ENCODE results near the gene VSTM2L.

Gene VSTM2L

DNA sequence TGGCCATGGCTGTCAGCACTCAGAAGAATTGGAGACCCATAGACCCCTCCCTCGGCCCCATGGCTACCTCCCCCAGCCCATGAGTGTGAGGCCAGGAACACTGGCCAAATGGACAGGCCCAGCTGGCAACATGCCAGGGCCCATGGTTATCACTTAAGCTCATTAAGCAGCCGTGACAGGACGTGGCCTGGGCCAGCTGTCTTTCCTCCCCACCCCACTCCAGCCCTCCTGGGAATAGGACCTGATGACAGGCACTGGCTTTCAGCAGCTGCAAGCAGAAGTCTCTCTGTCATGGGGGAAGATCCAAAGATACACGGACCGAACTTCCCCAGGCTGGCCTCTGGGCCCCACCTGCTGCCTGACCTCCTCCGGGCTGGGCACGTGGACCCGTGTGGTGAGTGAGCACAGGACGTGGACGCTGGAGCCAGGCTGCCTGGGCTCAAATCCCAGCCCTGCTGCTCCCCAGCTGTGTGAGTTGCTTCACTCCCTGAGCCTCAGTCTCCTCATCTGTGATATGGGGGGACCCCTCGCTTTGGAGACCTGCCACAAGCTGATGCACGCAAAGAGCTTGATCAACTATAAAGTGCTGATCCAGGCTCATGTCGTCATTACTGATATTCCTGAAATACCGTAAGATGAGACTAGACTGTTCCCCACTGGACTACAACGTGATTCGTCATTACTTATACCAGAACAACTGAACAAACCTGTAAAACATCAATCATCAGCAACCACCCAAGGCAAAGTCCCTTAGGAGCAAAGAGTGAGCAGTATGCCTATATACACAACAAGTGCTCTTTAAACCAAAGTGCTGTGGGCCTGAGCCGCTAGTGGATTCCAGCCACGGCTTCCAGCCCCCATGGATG lies 22.0 kb upstream of the VSTM2L start:
- TF ChIP-seq, protein P1, sequence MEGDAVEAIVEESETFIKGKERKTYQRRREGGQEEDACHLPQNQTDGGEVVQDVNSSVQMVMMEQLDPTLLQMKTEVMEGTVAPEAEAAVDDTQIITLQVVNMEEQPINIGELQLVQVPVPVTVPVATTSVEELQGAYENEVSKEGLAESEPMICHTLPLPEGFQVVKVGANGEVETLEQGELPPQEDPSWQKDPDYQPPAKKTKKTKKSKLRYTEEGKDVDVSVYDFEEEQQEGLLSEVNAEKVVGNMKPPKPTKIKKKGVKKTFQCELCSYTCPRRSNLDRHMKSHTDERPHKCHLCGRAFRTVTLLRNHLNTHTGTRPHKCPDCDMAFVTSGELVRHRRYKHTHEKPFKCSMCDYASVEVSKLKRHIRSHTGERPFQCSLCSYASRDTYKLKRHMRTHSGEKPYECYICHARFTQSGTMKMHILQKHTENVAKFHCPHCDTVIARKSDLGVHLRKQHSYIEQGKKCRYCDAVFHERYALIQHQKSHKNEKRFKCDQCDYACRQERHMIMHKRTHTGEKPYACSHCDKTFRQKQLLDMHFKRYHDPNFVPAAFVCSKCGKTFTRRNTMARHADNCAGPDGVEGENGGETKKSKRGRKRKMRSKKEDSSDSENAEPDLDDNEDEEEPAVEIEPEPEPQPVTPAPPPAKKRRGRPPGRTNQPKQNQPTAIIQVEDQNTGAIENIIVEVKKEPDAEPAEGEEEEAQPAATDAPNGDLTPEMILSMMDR (IDR thresholded peaks at IDR 0.05; ENCODE audit: low read depth, low read length) = no peak
- H3K4me3 ChIP-seq (ENCODE audit: low read depth, low read length) = no peak overlapping the region

DNA sequence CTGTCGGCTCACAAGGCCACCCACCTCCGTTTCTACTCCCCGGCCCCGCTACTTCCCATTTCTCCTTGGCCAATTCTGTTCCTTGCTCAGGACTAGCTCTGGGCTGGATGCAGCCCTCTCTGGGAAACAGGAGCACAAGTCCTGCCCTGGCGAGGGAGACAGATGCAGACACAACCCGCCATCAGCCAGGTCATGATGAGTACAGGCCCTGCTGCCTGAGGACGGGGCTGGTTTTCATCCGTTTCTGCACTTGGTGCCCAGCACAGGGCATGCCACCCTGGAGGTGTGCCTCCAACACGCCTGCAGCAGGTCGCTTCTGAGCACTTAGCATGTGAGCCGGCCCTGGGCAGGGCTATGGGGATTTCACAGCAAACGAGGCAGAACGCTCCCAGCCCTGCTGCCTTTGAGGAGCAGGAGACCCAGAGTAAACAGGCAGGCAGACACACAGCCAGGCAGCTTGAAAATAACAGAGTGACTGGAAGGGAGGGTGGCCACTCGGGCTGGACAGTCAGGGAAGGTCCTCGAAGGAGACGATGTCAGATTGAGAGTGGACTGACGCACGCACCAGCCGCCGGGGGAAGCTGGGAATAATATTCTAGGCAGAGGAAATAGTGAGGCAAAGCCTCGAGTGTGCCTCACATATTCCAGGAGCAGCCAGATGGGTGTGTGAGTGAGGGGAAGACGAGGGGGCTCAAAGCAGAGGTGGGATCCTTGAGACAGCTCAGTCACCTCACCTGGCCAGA lies 21.2 kb upstream of the VSTM2L start:
- TF ChIP-seq, protein P1 (IDR thresholded peaks at IDR 0.05; ENCODE audit: low read depth, low read length) = no peak
- H3K4me3 ChIP-seq (ENCODE audit: low read depth, low read length) = no peak overlapping the region

DNA sequence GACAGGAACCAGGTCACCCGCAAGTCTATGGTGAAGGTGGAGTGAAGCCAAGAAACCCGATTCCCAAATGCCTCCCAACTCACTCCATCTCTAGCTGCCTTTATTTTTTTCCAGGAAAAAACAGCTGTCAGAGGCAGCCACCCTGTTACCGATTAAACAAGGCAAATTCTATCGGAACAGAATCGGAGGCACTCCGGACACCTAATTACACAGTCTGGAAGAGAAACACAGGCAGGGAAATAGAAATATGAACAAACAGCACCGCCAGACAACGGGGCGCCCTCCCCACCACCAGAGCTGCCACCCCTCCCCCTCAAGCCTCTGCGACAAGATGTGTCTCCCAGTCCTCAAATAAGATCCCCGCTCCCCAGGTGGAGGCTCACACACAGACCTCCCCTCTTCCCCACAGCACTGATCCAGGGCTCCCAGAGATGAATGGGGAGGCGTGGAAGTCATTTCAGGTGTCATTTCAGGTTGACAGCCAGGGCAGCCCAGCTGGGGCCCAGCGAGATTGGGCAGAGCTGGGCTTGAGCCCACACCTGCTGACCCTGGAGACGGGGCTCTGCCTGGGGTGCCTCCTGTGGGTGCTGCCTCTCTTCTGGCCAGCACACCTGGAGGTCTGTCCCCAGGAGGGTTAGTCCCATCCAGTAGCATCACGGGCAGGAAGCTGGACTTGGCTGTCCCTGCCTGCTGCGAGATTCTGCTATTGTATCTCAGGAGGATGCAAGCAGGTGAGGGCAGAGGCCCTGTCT lies 19.8 kb upstream of the VSTM2L start:
- TF ChIP-seq, protein P1 (IDR thresholded peaks at IDR 0.05; ENCODE audit: low read depth, low read length) = no peak
- no peak overlapping the region for H3K4me3 ChIP-seq (ENCODE audit: low read depth, low read length)

DNA sequence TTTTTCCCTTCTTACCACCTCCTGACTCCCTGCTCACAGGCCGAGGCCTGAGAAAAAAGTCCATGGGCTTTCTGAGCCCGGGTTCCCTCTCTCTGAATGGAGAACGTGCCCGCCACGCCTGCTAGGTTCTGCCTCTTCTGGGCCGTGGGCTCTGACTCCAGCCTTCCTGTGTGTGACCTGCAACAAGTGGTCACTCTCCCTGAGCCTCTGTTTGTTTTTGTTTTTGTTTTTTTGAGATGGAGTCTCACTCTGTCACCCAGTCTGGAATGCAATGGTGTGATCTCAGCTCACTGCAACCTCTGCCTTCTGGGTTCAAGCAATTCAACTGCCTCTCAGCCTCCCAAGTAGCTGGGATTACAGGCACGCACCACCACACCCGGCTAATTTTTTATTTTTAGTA lies 17.9 kb upstream of the VSTM2L start:
- H3K4me3 ChIP-seq (ENCODE audit: low read depth, low read length) = no peak overlapping the region
- TF ChIP-seq, protein P1 (IDR thresholded peaks at IDR 0.05; ENCODE audit: low read depth, low read length) = no peak

DNA sequence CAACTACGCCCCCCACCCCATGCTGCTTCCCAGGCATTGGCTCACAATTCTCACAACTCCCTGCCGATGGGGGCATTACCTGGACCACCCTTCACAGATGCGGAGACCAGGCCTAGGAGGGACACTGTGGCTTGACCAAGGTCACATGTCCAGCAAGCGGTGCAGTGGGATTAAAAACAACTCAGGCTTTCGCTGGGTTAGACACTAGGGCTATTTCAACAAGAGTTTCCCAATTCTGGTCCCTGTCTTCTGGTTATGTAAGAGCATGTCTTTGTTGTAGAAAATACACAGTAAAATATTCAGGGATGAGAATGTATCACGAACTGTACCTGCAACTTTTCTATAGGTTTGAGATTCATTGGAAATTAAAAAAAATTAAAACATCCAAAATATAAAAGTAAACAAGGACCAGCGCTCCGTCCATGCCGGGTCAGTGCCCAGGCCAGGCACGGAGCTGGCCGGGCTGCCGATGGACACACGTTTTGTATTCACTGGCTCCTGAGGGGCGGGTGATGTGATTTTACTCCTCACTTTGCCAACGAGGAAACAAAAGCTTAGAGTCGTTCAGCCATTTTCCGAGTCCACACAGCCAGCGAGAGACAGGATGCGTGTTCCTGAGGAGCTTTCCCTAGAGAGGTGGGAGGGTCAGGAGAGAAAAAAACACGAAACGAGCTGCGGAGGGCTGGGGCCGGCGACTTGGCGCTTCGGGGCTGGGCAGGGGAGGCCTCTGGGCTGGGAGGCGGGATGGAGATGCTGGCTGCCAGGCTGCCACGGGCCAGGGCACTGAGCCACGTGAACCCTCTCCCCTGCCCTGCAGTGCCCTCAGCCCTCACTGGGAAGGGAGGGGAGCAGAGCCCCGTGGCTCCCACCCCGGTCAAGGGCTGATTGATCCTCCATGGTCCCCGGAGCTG lies 17.1 kb upstream of the VSTM2L start:
- TF ChIP-seq, protein P1 (IDR thresholded peaks at IDR 0.05; ENCODE audit: low read depth, low read length) = no peak
- no peak overlapping the region for H3K4me3 ChIP-seq (ENCODE audit: low read depth, low read length)

DNA sequence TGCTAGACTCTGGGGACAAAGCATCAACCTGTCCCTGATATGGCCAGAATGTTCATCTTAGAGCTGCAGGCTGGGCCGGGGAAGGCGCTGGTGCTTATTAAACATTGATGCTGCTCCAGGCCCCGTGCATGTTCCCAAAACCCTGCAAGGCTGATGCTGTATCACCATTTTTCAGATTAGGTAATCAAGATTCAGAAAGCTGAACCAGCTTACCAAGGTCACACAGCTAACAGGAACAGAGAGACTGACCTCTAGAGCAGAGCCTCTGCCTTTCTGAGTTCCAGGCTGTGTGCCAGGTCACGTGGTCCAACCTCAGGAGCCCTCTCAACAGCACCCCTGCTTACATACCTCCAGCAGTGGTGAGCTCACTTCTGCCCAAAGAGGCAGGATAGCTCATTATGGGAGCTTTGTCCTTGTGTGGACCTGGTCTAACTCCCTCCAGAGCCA lies 16.1 kb upstream of the VSTM2L start:
- H3K4me3 ChIP-seq (ENCODE audit: low read depth, low read length) = no peak overlapping the region
- TF ChIP-seq, protein P1 (IDR thresholded peaks at IDR 0.05; ENCODE audit: low read depth, low read length) = no peak
